HG03439 (cell line): ENCODE results near the gene HOXA5.

ENCODE experiments used
- ATAC-seq: cut with Tn5 transposase; IDR thresholded peaks from one replicate; pipeline ENCODE4 v1.9.1; 2021; ENCODE audit warnings: mild to moderate bottlenecking, moderate library complexity; ENCODE audit not compliant: unreplicated experiment

HOXA5 gene

GRCh38 chr7:27109466-27110185, 33.9 kb downstream of the HOXA5 start:
- no peak for ATAC-seq

DNA sequence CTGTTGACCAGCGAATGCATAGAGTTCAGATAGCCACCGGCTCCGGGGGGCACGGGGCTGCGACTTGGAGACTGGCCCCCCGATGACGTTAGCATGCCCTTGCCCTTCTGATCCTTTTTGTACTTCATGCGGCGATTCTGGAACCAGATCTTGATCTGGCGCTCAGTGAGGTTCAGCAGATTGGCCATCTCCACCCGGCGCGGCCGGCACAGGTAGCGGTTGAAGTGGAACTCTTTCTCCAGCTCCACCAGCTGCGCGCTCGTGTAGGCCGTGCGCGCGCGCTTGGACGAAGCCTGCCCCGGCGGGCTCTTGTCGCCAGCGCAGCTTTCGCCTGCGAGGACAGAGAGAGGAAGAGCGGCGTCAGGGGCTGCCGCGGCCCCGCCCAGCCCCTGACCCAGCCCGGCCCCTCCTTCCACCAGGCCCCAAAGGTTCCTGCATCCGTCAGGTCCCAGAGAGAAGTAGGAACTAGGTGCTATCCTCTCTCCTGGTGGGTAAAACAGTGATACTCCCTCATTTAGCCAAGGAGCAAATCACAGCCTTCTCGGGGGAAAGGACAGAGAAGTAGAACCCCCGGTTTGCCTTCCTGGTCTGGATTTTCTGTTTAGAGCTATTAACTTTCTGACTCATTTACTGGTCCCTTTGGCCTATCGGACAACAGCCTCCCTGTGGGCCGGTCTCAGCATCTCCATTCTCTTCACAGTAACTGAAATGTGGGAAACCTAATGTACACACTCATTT, 34.9 kb downstream of the HOXA5 start:
- no peak for ATAC-seq

DNA sequence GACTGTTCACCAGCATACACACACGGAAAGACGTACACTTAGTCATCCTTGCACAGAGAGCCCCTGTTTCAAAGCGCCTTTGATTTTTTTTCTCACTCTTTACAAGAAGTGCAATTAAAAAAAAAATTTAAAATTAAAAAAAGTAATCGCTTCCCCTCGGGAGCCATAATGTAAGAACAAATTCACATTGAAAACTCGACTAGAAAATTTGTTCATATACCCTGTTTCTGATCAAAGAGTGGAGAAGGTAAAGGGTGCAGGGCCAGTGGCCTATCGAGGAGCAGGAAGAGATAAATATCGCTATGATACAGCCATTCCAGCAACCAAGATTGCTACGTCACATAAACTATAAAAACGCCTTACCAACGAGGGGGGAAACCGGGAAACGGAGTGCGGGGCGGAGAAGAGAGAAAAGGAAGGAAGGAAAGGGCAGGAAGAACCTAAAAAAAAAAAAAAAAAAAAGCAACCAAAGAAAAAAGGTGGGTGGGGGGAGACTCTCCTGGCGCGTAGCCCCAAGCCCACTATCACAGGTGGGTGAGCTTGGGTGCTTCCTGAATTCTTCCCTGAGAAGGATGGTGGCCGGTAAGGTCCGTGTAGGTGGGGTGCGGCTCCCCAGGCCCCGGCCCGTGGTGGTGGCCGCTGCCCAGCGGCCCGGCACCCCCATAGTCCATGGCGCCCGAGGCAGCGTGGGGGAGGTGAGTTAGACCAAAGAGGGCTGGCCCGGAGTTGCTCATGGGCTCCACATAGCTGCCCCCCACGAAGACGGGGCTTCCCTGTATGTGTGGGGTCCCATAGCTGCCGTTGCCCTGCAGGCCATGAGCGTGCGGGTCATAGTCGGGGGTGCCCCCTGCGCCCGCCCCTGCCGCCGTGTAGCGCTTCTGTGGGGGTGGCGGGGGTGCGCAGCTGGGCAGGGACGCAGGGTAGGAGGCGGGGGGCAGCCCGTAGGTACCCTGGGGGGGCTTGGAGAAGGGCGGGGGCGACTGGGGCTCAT, 35.8 kb downstream of the HOXA5 start:
- ATAC-seq: no peak

GRCh38 chr7:27106901-27107240, 36.6 kb downstream of the HOXA5 start:
- no peak for ATAC-seq

GRCh38 chr7:27106181-27106900, 37.1 kb downstream of the HOXA5 start:
- no peak for ATAC-seq

DNA sequence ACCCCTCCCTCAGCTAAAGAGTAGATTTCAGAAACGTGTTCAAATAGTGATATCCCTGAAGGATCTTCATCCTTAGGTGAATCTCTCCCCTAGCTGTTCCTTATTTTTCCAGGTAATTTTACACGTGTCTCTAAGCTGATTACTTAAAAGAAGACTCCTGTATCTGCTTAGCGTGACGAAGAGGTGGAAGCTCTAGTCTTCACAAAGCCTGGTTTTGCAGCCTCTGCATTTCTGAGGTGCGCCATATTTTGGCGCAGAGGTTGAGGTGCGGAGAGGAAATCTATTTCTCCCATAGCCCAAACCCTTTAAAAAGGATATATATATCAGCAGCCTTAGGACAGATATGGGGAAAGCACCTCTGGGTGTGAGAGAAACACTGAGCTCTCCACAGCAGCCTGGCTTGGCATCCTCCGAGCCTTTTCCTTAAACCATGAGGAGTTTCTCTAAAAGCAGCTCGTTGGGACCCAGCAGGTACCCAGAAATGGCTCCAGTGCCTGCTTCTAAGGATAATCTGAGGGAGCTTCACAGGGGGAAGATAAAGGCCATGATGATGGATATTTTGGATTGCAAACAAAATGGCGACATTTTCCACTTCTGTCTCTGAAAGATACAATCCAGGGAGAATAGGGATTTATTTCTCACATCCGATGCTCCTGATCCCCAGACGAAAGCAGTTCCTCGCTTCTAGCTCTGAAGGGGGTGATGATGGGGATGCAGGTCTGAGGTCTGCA, 38.0 kb downstream of the HOXA5 start:
- no peak for ATAC-seq

DNA sequence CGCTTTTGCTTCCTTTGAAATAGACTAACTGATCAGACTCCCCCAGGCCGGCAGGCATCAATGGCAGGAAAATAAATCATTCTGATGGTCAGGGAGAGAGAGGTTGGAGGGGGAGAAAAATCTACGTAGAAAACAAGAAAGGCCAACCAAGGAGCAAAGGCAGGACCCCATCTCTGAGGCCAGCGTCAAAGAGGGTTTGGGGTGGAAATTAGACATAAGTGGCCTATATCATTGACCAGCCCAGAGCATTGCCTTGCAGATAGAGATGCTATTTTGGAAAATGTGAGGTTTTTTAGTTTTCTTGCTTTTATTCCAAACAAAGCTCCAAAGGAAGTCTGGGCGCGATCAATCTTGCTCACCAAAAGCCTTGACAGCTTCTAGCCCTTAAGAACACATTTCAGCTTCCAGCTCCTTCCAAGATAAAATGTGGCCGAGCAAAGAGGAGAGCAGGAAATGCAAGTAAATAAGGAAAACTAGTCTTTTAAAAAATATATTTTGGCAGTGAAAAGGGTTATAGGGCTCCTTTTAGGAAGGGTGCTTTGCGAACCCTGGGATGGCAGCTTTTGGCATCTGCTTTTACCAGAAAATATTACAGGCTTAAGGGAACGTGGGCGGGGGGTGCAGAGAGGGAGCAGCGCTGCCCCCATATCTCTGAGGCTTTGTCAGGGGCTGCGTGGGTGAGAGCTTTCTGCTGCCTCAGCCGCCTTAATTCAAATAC, 39.0 kb downstream of the HOXA5 start:
- ATAC-seq: no peak

- ATAC-seq: no peak
These were observed 39.8 kb downstream of the HOXA5 start for GRCh38 chr7:27103489-27104226.

DNA sequence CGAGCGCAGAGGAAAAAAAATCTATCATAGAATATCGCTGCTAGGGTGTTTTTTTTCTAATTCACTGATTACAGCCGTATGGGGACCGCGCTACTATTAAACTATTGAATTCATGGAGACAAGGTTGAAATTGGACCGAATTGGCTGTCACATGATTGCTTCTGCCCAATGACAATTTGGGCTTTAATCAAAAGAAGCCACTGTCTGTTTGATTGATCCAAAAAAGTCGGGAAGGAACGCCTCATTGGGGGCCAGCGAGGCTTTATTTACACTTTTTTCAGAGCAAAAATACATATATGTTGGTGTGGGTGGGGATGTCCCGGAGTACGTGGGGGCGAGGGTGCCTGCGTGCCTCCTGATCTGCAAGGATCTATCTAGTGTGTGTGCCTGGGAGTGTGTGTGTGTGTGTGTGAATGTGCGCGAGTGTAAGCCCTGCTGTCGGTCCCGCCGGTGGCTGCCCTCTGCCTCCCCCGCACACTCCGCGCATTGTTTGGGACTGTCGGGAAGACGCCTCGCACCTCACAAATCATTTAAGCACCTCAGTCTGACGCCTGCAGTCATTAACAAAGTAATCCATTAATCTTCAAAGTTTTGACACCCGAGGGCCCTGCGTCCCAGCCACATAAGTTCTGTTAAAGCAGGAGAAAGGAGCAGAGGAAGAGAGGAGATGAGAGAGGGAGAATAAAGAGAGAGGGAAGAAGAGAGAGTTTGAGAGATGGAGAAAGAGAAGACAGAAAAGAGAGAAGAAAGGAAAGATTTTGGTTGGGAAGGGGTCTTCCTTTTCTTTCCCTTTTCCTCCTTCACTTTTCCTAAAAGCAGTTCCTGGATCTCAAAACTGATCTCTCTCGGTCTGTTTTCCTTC, 40.7 kb downstream of the HOXA5 start, which contains the start of gene HOXA2:
Gene HOXA2, minus strand, starts transcription at position 103 of the 862 bp plus-strand sequence. CDS start 183 bp downstream, outside the sequence.
- ATAC-seq: no peak

- no peak for ATAC-seq
These were observed 41.4 kb downstream of the HOXA5 start for GRCh38 chr7:27101957-27102580.

GRCh38 chr7:27101171-27101956, 42.1 kb downstream of the HOXA5 start:
- no peak for ATAC-seq

- ATAC-seq: no peak
These were observed 42.7 kb downstream of the HOXA5 start for GRCh38 chr7:27100694-27101170.

DNA sequence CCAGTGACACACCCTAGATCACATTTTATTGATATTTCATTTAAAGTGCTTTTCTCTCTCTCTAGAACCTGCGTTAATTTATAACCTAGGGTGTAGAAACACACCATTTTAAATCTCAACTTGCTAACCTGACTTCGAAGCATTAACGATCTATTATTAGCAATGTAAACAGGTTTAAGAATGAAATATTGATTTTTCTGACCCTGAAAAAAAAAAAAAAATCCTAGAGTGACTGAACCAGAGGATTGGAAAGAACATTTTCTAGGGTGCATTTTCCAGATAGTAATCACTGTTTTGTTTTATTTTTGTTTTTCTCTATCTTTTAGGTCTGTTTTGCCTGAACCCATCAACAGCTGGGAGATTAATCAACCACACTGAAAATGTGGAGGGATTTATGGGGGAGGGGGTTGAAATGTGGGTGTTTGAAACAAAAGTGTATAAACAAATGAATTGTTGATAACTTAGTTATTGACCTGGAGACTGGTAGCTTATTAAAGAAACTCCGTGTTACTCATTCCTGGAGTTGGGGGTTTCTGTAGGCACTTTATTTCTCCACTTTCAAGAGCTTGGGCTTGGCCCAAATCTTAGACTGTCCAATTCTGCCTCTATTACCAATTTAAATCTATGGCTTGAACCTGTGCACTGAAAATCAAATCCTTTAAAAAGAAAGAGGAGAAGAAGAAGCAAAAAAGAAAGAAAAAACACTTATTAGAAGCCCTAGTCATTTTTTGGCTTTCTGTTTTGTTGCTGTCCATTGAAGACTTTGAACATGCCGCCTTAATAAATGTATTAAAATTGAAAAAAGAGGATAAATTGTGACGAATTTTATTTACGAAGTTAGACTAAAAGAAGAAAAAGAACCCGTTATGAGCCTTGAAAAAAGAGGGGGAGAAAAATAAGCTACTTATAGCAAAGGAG, 43.8 kb downstream of the HOXA5 start:
- ATAC-seq: no peak

- ATAC-seq: no peak
These were observed 44.7 kb downstream of the HOXA5 start for GRCh38 chr7:27098578-27099451.
